Right renal cortex interstitium (tissue), 3 donors: ENCODE results near the gene HTRA3. TPM values are rescaled to one million over a fixed set of nuclear protein-coding genes. Genes with fewer than 3 reads are reported as not detected.
"Not testable (repeated sequence)": the region's sequence is repeated elsewhere in the genome, so short reads cannot be mapped to it uniquely, and the experiment has no call there.

Experiments
- DNase-seq, 3 donors: peaks; one replicate each; pipeline ENCODE4 v3.0.0-alpha.2; 2013; ENCODE audit warnings: low read depth in 3 of 3, low spot score in 2 of 3
- polyA plus RNA-seq, 3 donors: library from polyadenylated mRNA; unstranded; fragments of 120-200 nt; gene quantifications; one replicate each; pipeline ENCODE4 v1.2.1, GENCODE V29; 2013; ENCODE audit not compliant: insufficient read length in 3 of 3

Gene HTRA3
- polyA plus RNA-seq, 3 donors = 7.9 to 9.9 (median 8.7) TPM

DNA sequence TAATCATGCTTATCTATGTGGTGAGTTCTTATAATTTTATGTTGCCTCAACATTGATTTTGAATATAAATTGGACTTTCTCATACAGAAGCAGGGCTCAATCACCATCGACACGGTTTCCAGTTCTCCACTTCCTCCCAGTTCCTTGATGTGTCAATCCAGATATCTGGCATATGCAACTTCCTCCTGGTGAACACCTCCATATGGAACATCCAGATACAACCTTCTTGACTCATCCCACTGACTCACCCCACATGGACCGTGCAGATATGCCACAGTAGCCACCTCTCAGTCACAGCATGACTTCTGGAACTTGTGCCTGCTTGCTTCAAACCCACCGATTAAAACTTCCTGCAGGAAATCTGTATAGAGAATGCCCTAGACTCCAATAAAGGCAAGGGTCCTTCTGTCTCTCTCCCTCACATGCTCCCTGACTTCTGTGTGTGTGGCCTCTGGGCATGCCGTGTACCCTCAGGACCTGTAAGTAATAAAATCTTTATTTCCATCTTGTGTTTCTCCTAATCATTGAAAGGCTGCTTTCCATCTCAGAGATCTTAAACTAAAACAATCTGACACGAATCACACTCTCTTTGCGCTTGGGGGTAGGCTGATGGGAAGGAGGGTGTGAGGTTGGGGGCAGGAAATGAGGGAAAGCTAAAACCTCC is 67.0 kb downstream of the HTRA3 start:
- DNase-seq = no peak

DNA sequence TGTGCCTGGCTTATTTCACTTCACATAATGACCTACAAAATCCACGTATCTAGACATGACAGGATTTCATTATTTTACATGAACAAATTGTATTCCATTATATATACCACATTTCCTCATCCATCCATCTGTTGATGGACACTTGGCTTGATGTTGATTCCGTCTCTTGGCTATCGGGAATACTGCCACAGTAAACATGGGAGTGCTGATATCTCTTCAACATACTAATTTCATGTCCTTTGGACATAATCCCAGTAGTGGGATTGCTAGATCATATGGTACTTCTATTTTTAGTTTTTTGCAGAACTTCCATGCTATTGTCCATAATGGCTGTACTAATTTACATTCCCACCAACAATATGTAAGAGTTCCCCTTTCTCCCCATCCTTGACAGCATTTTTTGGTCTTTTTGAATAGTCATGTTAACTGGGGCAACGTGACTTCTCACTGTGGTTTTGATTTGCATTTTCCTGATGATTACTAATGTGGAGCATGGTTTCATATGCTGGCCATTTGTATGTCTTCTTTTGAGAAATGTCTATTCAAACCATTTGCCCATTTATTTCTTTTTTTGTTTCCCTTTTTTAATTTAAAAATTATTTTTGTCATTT is 68.9 kb downstream of the HTRA3 start:
- DNase-seq = no peak

DNA sequence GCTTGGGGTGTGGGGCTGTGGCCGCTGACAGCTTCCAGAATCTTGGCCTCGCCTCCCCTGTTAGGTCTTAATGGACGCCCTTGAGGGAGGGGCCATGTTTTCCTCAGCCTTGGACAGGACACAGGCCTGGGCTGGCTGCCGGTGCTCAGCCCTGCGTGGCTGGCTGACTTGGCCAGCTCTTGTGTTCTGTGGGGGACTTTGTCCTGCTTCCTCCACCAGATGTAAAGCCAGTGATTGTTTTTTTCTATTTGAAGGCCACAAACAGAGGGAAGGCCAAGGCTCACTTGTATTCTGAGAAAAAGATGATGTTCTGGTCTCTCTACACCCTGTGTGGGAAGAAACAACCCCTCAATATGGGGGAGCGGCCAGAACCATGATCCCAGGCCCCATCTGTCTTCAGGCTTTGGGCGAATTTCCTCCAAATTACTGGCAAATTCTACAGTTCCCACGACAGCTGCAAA is 71.3 kb downstream of the HTRA3 start:
- DNase-seq = no peak

DNA sequence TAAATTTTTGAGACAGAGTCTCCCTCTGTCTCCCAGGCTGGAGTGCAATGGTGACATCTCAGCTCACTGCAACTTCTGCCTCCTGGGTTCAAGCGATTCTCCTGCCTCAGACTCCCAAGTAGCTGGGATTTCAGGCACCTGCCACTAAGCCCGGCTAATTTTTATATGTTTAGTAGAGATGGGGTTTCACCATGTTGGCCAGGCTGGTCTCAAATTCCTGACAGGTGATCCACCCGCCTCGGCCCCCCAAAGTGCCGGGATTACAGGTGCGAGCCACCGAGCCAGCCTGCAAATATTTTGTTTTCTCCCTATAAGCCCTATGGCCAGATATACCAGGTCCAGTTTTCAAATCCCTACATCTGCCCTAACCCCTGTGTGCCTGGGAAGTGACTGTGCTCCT is 71.7 kb downstream of the HTRA3 start:
- not testable (repeated sequence) for DNase-seq

DNA sequence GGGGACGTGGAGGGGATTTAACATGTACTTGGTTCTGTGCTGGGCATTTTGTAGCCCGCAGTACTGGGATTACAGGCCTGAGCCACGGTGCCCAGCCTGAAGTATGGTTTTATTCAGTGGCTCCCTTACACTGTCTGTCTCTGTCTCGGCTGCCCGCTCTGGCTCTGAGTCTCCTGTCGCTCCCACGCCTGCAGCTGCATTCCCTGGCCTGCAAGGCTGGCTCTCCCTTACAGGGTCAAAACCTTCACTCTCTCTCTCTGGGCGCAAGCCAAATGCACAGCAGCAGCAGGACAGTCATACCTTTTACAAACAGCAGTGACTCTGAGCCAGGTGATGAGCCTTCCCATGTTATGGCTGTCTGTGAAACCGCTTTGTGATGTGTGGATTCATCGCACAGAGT is 72.1 kb downstream of the HTRA3 start:
- DNase-seq = peak in 1 of 3 donors; percentile 62

DNA sequence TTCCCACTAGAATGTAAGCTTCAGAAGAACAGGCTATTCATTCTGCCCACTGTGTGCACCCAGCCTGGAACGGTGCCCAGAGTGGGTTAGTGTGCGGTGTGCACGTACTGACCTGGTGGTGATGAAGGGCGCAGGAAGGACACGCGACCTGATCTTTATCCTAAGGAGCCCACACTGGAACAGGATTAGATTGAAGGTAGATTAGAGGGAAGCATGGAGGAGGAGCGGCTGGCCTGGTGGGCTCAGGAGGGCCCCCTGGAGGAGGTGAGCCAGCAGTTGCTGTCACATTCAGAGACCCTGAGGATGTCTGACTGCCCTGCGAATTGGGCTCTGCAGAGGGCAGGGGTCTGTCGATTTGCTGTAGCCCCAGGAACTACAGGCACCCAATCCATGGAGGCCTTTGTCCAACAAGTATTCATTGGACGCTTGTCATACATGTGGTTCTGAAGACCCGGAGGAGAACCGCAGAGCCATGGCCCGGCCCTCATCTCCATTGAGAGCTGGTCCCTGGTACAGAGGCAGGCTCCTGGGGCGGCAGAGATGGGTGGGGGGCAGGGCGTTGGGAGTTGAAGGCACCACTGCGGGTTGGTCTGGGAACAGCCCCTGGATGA is 73.2 kb downstream of the HTRA3 start:
- DNase-seq = no peak

DNA sequence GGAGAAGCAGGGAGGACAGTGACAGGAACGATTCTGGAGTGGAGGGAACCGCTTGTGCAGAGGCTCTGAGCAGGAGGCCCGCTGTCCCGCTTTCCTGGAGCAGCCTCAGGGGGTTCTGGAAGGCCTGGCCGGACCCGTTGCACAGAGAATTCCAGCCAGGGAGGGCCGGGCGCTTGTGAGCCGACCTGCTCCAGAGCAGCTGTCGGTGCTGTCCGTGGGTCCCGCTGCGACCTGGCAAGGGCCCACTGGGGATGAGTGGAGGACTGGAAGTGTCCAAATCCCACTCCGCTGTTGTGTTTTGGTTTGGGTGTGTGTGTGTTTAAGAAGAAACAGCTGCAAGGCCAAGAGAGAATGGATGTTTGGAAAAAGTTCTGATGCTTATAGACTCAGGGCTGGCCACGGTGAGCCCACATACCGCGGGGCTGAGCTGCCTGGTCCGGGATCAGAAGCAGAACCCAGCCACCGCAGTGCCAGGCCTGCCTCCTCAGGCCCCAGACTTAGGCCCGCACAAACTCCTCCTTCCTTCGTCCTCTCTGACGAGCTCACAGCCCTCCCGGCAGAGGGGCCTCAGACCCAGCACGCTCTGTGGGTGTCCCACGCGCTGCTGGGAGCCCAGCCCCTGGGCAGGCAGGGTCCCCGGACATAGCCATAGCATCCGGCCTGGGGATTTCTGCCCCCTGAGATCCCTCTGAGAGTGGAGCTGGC is 73.9 kb downstream of the HTRA3 start:
- no peak for DNase-seq

DNA sequence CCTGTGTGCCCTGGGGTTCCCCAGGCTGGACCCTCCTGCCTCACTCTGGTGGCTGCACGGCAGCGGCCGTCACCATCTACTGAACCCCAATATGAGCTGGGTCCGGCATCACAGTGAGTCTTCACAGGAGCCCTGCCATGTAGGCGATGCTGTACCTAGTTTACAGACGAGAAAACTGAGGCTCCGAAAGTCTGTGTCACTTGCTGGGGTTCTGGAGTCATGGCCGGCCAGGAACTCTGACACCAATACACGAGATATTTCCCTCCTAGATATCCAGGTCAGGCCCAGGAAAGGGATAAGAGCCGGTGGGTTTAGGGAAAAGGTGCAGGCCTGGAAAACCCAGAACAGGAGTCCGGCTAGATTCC is 74.4 kb downstream of the HTRA3 start:
- DNase-seq = no peak

DNA sequence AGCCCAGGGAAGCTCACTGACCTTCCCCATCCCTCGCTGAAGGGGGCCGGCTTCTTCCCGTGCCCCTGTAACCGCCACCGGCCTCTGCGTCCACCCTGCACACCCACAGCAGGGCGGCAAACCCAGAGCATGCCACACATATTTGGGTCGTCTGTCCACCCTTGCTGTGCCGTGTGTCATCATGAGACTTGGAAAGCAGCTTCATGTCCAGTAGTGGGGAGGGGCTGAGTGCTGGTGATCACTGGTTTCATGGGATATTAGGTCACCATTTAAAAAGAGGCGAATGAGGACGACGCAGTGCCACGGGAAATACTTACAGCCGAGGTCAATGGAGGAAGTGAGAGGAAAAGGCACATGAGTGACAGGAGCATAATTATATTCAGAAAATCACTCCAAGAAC is 74.8 kb downstream of the HTRA3 start:
- DNase-seq = no peak

DNA sequence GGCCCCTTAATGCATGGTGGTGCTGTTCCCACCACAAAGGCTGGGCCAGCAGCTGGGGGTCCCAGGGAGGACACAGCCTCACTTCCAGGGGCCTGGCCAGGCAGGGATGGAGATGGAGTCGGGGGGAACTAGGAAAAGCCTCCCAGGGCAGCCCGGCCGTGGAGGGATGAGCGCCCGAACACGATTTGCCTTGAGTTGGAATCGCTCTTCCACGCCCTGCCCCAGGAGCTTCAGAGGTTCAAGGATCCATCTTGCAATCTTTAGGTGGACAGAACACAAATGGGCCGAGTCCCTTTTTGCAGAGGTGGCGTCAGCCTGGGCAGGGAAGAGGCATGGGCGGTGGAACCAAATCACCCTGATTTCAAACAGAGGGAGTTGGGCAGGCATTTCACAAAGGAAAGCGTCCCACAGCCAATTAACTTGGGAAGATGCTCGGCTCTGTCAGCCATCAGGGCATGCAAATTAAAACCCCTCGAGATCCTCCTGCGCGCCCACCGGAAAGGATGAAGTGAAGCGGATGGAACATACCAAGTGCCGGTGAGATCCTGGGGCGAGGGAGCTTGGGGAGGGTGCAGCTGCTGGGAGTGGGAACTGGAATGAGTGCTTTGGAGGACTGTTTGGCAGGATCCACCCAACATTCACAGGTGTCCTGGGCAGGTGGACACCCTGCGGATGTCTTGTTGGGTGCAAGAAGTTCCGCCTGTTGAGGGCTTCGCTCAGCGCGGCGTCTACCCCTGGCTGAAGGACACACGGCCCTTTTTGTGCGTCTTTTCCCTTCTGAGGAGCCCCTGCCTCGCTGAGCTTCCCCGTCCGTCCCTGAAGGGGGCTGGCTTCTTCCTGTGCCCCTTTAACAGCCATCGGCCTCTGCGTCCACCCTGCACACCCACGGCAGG is 75.7 kb downstream of the HTRA3 start:
- DNase-seq = no peak

DNA sequence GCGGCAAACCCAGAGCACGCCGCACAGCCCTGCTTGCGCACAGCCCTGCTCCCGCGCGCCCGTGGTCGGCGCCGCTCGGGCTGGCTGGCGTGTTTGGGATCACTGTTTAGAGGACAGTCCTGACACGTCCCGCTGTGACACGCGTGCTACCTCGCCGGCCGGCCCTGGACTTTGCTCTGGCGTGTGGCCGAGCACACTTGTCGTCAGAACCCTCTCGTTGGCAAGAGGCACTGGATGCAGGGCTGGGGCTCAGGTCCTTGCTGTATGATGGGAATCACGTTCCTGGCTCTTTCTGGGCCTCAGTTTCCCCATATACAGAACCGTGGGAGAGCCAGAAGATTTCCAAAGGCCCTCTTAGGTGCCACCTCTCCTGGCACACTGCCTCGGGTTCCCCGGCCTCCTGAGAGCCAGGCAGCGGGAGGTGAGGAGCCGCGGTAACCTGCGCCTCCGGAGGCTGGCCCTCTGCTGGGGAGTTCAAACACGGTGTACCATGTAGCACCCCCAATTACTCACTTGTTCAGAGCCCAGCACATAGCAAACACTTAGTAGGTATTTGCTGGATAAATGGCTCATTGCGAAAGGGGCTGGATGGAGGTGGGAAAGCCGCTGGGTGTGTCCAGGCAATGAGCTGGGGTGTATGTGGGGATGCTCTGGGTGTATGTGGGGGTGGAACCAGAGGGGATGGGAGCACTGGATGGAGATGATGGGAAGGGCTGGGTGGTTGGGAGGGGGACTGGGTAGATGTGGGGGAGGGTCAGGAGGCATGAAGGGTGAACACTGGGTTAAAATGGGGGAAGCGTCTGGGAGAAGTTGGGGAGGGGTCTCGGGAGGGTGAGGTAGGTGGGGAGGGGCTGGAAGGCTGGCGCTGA is 76.6 kb downstream of the HTRA3 start:
- no peak for DNase-seq

DNA sequence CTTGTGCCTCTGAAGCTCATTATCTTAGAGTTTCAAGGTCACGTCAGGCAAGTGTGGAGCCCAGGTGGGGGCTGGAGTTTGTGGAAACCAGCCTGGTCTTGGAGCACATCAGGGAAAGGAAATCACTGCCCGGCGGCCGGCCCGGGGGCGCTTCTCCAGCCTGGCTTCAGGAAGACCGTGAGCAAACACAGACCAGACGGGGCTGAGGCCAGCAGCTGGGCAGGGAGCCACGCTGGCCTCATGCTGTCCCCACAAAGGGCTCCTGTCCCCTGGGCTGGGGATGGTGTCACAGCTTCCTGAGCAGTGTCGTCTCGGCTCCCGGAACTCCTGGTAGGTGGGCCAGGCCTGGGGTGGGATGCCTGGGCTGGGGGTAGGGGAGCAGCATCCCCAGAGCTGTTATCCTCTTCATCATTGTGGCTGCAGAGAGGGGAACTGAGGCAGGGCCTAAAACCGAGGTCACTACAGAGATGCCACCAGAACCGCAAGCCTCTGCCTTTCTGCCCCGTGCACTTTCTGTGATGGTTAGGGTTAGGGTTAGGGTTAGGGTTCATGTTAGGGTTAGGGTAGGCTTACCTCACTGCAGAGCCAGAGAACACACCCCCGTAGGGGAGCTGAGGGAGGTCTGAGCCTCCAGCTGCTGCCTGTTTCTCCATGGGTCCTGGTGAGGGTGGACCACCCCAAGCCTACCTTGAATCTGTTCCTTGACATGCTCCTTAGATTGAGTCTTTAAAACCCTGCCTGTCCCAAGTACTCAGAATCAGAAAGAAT is 77.5 kb downstream of the HTRA3 start:
- DNase-seq = no peak

DNA sequence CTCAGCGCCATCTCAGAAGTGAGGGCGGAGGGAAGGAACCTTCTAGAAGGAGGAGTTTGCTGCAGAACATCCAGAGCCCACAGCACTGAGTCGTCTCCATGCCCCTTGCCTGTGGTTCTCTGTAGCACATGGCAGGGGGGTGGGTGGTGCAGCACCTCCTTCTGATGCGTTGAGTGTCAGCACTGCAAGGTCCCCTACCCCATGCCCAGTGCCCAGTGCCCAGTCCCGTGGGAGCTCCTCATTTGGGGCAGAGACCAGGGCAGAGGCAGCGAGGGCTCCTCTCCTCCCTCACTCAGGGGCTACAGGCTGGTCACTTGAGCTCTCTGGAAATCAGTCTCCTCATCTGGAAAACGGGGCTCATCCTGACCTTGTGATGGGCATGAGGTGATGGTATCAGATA is 78.1 kb downstream of the HTRA3 start:
- no peak for DNase-seq

DNA sequence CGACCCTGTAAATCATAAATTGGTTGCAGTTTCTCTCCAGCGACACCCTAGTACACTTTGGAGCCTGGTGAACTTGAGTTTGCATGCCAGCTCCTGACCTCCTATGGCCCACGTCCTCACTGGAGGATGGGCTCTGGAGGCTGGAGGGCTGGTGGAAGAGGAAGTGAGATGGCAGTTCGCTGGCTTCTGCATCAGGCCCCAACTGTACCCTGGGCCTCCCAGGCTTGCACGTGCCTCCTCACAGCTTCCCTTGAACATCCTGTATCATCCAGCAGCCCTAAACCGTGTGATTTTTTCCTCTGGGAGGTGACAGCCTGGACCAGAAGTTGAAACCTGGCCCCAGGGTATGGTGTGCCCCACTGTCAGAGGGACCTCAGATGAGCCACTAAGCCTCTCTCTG is 78.5 kb downstream of the HTRA3 start:
- DNase-seq = no peak

DNA sequence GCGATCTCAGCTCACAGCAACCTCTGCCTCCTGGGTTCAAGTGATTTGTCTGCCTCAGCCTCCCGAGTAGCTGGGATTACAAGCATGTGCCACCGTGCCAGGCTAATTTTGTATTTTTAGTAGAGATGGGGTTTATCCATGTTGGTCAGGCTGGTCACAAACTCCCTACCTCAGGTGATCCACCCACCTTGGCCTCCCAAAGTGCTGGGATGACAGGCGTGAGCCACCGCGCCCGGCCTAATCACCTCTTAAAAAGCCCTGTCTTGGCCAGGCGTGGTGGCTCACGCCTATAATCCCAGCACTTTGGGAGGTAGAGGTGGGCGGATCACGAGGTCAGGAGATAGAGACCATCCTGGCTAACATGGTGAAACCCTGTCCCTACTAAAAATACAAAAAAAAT is 79.7 kb downstream of the HTRA3 start:
- not testable (repeated sequence) for DNase-seq

DNA sequence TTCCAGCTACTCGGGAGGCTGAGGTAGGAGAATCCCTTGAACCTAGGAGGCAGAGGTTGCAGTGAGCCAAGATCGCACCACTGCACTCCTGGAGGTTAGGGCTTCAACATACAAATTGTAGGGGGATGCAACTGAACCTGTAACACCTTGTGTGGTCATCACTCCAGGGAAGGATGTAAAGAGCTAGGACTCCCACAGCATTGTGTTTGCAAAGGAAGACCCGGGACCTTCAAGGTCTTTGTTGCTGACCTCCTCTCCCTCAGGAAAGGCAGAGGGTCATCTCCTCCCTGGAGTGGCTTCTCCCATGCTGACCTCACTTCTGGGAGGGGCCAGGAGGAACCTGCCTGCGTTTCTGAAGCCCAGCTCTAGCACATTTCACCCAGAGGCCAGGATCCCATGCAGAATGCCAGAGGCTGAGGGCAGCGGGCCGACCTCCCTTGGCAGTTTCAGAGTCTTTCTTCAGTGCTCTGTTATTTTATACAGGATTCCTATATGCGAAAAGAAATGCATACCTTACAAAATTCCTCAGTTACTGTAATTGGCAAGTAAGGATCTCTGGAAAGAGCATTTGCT is 80.2 kb downstream of the HTRA3 start:
- DNase-seq = no peak

DNA sequence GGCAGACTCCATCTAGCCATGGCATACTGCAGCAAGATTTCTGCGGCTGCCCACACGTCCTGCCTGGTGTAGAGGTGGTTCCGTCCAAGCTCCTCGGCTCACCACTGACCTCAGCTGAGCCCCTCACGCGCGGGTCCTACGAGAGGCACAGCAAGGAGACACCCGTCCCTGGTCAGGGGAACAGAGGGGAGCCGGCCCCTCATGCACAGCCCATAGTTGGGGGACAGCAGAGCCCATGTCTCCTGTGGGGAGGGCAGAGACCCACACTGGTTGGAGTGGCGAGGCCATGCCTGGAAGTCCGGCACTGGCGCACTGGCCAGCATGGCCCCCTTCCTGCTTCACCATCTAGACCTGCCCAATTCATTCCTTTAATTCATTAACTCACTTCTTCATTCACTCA is 80.8 kb downstream of the HTRA3 start:
- DNase-seq = no peak

DNA sequence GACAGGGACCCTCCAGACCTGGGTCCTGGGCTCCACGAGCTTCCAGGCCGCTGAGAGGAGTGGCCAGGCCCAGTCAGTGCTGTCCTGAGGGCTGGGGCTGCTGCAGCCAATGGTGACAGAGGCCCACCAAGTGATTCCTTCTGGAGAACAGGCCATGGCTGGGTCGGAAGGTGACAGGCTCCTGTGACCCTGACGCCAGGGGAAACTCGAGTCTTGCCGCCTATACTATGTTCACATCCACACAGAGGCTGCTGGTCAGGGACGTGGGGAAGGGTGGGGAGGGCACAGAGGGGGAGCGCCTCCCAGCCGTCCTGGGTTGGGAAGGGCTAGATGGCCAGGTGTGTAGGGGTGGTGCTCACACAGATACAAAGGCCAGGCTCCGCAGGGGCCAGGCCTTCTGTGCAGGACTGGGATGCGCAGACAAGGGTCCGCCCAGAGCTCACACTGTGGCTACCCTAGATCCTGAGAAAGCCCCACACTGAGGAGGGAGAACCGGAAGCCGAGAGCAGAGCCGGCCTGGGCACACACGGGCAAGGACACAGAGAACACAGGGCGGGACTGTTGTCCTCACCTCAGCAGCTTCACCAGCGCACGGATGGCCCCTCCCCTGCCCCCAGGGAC is 81.4 kb downstream of the HTRA3 start:
- DNase-seq = no peak
